Embryonic facial prominence (tissue), 1 donor: ENCODE measurements around the gene GAST.
A peak's percentile ranks its signal among the peaks of the same experiment; 100 is the strongest.
"Not testable (repeated sequence)": the region's sequence is repeated elsewhere in the genome, so short reads cannot be mapped to it uniquely, and the experiment has no call there.

Experiments
- DNase-seq: peaks from one replicate; pipeline ENCODE4 v3.0.0-alpha.2; 2016; ENCODE audit errors: extremely low spot score

The GAST gene

GRCh38 chr17:41683441-41684007, 28.6 kb upstream of the GAST start:
- DNase-seq = no peak

GRCh38 chr17:41684035-41684434, 28.1 kb upstream of the GAST start:
- no peak for DNase-seq

- not testable (repeated sequence) for DNase-seq
Measured at GRCh38 chr17:41685753-41686152, 26.4 kb upstream of the GAST start.

- DNase-seq = no peak
Measured at GRCh38 chr17:41686281-41686680, 25.9 kb upstream of the GAST start.

GRCh38 chr17:41687828-41688640, 24.1 kb upstream of the GAST start:
- no peak for DNase-seq

- DNase-seq = peak; percentile 98
Measured at GRCh38 chr17:41688641-41689496, 23.3 kb upstream of the GAST start, which contains the start of gene EIF1. TSS of gene EIF1 (plus strand) at chr17:41688885. CDS start at chr17:41689039, 154 bp downstream.

- peak; percentile 41 for DNase-seq
Measured at GRCh38 chr17:41689497-41690299, 22.4 kb upstream of the GAST start.

GRCh38 chr17:41690497-41690896, 21.6 kb upstream of the GAST start:
- DNase-seq = no peak

GRCh38 chr17:41691031-41691777, 20.9 kb upstream of the GAST start:
- no peak for DNase-seq

GRCh38 chr17:41692722-41693521, 19.2 kb upstream of the GAST start:
- no peak for DNase-seq

GRCh38 chr17:41695134-41695661, 16.9 kb upstream of the GAST start:
- no peak for DNase-seq

- peak; percentile 39 for DNase-seq
Measured at GRCh38 chr17:41695954-41696757, 16.0 kb upstream of the GAST start.

GRCh38 chr17:41697122-41697962, 14.8 kb upstream of the GAST start:
- no peak for DNase-seq

- DNase-seq = not testable (repeated sequence)
Measured at GRCh38 chr17:41700843-41701242, 11.3 kb upstream of the GAST start.

- no peak for DNase-seq
Measured at GRCh38 chr17:41702712-41703111, 9.4 kb upstream of the GAST start.

GRCh38 chr17:41705271-41705991, 6.7 kb upstream of the GAST start:
- DNase-seq = no peak
